Ovary (tissue), 3 donors: Measurements from ENCODE around the gene IGFL4.

Source experiments
- EP300 ChIP-seq: sonication (generic); formaldehyde crosslinking; IDR thresholded peaks from one replicate; pipeline ENCODE4 v1.6.1; 2017; ENCODE audit warnings: antibody characterized with exemption
- POLR2A ChIP-seq: fragments of 450-650 bp; IDR thresholded peaks from one replicate; pipeline ENCODE4 v1.6.1; 2017; ENCODE audit warnings: antibody characterized with exemption, mild to moderate bottlenecking, moderate library complexity
- TF ChIP-seq, protein P1 (sequence below), 3 donors: fragments of 450-650 bp in 2 of 3; fragments of 200-600 bp in 1 of 3; IDR thresholded peaks; one replicate each; pipeline versions ENCODE4 v1.5.1 to v1.8.0; 2016 to 2022; ENCODE audit warnings: antibody characterized with exemption in 3 of 3, mild to moderate bottlenecking in 1 of 3
- donor health status: DM: no; HTN: no; CAD: no.

DNA sequence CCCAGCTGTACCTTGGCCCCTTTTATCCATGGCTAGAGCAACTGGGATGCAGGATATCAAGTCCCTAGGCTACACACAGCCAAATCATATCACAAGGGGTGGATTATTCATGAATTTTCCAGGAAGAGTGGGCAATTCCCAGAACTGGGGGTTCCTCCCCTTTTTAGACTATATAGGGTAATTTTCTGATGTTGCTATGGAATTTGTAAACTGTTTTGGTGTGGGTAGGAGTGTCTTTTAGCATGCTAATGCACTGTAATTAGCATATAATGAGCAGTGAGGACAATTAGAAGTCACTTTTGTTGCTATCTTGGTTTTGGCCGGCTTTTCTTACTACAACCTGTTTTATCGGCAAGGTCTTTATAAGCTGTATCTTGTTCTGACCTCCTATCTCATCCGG, 18.0 kb upstream of the IGFL4 start:
- TF ChIP-seq EP300 = no peak
- TF ChIP-seq, protein P1, sequence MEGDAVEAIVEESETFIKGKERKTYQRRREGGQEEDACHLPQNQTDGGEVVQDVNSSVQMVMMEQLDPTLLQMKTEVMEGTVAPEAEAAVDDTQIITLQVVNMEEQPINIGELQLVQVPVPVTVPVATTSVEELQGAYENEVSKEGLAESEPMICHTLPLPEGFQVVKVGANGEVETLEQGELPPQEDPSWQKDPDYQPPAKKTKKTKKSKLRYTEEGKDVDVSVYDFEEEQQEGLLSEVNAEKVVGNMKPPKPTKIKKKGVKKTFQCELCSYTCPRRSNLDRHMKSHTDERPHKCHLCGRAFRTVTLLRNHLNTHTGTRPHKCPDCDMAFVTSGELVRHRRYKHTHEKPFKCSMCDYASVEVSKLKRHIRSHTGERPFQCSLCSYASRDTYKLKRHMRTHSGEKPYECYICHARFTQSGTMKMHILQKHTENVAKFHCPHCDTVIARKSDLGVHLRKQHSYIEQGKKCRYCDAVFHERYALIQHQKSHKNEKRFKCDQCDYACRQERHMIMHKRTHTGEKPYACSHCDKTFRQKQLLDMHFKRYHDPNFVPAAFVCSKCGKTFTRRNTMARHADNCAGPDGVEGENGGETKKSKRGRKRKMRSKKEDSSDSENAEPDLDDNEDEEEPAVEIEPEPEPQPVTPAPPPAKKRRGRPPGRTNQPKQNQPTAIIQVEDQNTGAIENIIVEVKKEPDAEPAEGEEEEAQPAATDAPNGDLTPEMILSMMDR (IDR thresholded peaks at IDR 0.05) = no peak
- no peak for TF ChIP-seq POLR2A
